Kasumi-1 (cell line): ENCODE results near the gene MARK2.
"Not testable (repeated sequence)": the region's sequence is repeated elsewhere in the genome, so short reads cannot be mapped to it uniquely, and the experiment has no call there.

Experiments
- DNase-seq, 2 experiments: peaks; one replicate each; lab custom pipeline; 2025; lab: John Stamatoyannopoulos, UW

Gene MARK2

DNA sequence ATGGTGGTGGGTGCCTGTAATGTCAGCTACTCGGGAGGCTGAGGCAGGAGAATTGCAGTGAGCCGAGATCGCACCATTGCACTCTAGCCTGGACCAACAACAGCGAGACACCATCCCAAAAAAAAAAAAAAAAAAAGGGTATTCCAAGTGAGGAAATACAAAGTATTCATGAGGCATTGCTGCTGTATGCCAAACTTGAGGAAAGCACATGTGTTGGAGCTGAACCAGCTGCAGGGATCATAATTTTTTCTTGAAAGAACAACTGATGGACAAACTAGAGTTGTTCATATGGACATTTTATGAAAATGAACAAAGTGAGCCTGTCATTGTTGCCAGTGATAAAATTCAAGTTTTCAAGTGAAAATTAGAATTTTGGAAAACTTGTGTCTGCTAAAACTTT lies 15.8 kb downstream of the MARK2 start:
- no peak for DNase-seq

DNA sequence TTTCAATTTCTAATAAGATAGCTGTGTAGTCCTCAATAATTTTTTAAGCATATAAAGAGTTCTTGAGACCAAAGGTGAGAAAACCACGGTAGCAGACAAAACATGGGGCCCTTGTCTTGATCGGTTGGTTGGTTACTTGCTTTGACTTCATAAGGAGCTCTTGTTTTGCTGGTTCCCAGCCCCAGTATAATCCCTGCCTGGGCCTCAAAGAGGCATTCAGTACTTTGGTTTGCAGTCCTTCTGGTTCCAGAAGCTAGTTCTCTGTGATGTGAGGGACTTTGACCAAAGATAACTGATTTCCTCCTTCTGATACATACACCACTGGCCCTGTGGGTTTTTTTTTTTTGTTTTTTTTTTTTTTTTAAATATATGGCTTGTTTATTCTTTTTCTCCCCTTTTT lies 17.1 kb downstream of the MARK2 start:
- no peak for DNase-seq

DNA sequence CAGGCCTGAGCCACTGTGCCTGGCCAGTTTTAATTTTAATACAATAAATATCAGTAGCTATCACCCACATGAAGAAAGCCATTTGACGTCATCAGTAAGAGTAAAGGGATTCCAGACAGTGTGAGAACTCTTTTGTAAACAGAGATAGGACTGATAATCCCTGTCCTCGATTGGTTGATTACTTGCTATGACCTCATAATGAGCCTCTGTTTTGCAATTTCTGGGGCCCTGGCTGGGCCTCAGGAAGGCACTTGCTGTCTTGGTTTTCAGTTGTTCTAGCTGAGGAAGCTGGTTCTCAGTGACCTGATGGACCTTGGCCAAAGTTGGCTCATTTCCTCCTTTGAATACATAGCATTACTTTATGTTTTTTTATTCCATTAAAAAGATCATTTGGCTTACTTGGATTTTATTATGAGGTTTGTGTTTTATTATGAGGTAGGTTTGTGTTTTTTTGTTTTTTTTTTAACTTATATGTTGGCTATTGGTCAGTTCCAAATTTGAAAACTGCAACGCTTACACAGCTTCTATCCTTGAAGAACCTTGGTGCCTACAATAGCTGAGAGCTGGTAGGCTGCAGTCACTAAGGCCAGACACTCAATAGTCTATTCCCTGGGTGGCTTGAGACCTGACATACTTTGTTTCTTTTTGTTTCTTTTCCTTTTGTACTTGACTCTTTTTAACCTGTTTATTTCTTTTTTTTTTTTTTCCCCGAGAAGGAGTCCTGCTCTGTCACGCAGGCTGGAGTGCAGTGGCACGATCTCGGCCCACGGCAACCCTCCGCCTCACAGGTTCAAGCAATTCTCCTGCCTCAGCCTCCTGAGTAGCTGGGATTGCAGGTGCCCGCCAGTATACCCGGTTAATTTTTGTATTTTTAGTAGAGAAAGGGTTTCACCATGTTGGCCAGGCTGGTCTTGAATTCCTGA lies 20.0 kb downstream of the MARK2 start:
- DNase-seq: peak in 1 of 2 experiments; percentile 29

DNA sequence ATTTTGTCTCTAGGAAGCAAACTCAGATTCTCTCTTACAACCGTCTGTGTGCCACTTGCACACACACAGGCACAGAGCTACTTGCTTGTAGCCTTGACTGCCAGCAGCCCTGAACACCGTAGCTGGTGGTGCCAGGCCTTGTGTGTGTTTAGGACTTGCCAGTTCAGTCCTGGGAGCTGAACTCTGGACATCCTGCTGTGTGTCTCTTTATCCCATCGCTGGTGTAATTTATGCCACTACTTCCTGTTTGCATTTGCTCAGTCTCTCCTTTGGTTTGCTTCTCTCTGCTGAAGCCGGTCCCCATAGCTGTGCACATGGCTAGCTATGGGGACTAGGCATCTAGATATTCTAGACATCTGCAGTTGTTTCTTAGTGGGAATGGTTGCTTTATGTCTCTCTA lies 24.0 kb downstream of the MARK2 start:
- peak; percentile 31 to 53 for DNase-seq

DNA sequence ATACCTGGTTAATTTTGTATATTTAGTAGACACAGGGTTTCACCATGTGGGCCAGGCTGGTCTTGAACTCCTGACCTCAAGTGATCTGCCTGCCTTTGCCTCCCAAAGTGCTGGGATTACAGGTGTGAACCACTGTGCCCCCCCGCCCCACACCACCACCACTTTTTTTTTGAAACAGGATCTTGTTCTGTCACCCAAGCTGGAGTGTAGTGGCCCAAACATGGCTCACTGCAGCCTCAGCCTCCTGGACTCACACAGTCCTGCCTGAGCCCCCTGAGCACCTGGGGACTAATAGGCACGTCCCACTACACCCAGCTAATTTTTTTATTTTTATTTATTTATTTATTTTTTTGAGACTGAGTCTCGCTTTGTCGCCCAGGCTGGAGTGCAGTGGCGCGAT lies 24.7 kb downstream of the MARK2 start:
- DNase-seq: not testable (repeated sequence)

DNA sequence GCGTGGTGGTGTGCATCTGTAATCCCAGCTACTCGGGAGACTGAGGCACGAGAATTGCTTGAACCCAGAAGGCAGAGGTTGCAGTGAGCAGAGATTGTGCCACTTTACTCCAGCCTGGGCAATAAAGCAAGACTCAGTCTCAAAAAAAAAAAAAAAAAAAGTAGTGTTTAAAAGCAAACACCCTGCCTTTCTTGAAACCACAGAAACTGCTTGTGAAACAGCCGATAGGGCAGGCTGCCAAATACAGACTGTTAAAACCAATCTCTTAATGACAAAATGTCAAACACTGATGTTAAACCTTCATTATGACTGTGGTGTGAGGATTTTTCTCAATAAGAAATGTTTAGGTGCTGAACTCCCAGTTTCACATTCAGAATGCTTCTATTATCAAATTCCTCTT lies 27.3 kb downstream of the MARK2 start:
- peak; percentile 52 to 67 for DNase-seq

DNA sequence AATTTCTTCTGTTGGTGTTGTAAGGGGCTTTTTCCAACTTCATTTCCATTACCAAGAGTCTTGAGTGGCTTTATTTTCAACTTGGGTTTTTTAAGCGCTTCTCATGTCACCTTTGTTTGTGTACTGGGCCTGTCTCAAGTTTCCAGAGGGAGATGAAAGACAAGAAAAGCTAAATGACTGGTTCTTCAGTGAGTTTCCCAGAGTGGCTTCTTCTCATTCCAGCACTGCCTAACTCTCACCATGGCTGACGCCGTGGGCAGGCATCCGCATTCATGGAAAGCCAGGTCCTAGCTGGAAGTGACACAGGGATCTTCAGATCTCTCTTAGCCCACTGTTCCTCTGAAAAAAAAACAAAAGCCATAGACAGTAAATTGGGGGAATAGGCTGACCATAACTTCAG lies 28.6 kb downstream of the MARK2 start:
- no peak for DNase-seq

DNA sequence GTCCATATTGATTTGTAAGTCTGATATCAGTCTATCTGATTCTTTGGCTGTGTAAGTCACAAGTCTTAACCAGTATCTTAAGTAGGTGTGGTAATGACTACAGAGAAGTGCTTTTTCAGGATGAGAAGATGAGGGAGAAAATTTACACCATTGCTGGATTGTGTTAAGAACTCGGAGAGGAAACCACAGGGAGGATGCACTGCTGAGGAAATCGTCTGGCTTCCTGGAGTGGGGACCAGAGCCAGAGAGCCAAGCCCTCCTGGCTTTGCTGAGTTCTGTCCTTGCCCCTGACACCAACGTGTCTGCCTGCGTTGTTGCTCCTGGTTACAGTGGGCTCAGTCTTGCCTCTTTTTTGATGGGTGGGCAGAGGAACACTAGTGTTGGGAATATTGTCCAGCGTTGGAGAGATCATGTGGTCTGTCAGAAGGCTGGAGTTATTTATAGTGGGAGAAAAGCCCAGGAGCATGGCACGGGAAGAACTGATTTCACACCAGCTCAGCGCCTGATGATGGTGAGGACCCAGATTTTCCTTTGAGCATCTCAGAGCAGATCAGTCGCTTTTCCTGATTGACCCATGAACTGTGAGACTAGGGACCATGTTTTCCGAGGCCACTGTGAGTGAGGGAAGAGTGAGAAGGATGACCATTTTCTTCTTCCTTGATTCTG lies 29.6 kb downstream of the MARK2 start:
- DNase-seq: peak; percentile 67 to 83

DNA sequence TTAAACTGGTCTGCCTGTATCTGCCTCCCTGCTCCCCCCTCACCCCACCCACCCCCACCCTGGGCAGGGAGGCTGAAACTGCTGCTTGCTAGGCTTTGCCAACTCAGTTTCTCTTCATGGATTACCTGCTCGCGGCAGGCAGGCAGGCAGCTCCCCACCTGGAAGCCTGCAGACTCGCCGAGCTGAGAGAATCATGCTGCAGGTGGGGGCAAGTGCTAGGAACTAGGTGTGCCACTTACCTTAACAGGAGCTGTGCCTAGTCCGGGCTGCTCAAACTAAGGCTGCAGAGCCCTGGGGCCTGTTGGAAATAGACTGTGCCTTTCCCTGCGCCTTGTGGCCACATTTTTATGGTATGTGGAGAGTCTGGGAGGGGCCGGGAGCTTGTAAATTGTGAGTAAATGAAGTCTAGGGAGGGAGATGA lies 30.3 kb downstream of the MARK2 start:
- no peak for DNase-seq

DNA sequence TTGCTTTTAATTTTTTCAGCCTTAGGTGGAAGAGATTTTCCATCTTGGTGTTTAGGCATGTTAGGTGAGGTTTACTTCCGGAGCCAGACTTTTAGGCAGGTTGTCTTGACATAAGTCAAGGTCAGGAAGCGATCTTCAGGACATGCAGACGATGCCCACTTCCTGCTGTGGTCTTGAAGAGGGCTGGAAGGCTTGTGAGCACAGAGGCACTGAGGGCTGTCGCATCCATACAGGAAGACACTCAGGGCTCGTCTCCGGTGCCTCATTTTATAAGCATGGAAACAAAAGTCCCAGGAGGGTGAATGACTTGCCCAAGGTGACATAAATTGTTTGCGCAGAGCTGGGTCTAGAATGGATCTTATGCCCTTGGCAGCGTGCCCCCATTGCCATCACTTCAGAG lies 30.8 kb downstream of the MARK2 start:
- peak; percentile 57 to 76 for DNase-seq

DNA sequence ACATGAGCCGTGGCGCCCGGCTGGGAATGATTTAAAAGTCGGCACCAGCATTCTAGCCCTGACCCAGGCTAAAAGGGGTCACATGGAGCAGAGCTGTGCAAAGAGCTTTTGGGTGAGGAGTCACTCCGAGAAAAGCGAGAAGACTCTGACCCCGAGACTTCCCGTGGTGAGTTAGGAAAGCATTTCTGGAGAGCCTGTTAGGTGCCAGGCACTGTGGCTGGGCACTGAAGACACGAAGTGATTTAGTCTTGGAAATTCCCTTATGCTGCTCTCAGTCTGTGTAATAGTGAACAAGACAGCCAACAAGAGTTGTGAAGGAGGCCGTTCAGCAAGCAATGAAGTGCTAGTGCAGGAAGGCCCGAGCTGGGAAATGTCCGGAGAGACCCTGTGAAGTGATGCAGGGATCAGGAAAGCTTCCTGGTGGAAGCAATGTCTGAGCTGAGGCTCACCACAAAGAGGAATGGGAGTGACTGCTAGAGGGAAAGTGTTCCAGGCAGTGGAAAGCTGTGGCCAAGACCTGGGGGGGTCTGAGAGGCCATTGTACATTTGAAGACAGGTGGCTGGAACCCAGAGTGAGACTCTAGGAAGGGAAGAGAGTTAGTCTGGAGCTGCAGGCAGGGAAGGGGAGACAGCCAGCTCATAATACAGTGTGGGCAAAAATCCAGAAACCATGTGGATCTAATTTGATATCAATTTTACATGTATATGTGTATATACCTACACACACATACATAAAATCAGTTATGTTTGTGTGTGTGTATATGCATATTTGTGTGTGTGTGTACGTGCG lies 31.6 kb downstream of the MARK2 start:
- no peak for DNase-seq

DNA sequence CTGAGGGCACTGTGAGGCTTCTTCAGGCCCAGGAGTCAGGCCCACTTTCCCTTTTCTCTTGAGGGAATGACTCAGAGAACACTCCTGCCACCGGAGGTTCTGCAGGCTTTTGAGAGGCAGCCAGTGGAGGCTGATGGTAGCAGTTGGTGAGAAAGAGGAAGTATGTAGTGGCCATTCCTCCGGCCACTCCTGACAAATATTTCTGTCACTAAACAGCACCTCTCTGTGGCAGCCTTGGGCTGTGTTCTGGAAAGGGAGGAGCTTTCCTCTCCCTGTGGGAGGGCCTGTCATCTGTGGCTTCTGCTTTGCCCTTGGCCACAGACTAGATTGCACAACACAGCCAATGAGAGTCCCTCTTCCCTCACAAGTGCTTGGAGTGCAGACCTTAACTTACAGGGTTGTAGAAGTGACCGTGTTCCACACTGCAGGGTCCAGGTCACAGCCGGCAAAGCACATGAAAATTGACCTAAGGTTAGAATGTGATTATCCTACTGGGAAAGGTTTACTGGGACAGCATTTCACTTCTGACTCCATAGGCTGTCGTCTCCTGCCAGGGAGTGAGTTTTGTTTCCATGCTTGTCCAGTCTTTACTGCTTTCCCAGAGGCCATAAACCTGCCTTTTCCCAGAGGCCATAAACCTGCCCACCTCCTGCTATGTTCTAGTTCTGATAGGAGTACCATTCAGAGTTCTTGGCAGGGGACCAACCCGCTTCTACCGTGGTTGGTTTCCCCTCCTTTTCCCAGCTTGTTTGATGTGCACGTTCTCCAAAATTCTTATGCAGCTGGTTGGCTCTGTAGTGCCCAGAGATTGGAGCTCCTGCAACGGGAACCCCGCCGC lies 33.3 kb downstream of the MARK2 start:
- peak; percentile 99 for DNase-seq

DNA sequence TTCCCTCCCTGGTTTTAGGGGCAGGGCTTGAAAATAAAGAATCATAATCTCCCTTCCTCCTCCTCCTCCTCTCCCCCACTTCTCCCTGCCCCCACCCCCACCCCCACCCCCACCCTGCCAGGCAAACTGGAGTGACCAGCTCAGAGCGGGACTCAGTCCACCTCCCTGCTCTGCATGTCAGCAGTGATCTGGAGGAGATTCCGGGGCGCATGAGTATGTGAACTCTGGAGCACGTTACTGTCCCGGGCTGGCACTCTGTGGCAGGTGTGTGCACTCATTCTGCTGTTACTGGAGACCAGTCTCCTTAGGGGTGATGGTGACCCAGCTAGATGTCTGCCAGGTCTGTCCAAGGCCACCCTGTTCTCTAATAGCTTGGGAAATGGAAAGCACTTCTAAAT lies 33.9 kb downstream of the MARK2 start:
- no peak for DNase-seq

DNA sequence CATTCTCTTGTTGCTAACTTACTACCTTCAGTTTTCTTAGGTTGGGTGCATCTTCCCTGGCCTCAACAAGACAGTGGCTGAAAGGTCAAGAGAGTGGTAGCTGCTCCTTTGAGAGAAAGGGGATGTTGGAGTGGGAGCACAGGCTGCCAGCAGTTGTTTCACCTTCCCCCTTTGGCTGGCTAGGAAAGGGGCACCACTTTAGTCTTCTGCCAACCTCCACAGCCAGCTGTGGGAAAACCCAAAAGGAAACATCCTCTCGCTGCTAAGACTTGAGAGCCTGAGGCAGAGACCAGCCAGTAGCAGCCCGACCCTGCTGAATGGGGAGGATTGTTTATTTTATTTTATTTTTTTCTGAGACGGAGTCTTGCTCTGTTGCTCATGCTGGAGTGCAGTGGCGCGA lies 34.4 kb downstream of the MARK2 start:
- DNase-seq: no peak

DNA sequence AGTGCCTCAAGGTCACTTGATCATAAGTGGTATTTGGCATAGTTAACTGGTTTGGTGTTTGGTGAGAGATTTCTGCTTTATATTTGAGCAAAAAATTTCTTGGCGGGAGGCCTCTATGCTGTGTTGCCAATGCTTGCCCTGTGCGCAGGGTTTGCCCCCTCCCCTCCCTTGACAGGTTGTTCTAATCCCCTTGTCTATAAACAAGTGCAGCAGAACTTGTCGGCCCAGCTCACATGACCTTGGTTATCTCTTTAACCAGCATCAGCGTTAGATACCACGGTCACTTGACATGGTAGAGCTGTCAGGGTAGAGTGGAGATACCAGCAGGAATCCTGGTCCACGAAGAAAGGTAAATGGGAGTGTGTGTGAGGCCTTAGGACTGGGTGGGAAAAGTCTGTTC lies 35.6 kb downstream of the MARK2 start:
- DNase-seq: no peak

DNA sequence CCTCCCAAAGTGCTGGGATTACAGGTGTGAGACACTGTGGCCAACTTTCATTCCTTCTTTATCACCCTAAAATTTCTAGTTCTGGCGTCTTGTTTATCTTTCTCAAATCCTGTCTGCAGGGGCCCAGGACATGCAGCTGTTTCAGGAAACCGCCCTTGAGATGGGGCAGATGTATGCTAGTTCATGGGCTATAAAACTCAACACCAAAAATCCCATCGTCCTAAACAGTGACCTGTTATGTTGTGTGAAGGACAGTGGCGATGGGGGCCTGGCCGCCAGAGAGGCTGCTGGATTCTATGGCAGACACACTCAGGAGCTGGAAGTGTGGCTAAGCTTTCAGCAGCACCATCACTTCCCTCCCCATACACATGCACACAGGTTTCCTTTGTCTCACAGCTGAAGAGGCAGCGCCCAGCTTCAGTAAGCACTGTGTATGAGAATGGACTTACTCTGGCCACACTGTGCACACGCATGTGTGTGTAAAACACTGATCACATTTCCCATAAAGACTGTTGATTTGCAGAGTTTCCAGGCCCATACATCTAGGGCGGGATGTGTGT lies 36.7 kb downstream of the MARK2 start:
- DNase-seq: no peak

DNA sequence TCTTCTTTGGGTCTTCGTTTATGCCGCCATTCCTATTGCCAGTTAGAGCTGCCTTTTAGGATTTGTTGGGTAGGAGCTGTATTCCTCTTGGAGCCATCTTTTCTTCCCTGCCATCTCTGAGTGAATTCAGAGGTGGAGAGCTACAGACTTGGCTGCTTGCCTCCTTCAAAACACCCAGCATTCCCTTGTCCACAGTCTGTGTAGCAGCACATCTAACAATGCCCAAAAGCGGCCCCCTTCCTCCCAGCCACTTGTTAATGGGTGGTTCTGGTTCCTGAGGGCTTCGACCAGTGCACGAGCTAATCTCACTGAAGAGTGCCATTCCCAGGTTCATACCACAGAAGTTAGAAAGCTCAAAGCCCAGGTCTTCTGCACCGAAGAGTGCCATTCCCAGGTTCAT lies 37.7 kb downstream of the MARK2 start:
- DNase-seq: no peak

DNA sequence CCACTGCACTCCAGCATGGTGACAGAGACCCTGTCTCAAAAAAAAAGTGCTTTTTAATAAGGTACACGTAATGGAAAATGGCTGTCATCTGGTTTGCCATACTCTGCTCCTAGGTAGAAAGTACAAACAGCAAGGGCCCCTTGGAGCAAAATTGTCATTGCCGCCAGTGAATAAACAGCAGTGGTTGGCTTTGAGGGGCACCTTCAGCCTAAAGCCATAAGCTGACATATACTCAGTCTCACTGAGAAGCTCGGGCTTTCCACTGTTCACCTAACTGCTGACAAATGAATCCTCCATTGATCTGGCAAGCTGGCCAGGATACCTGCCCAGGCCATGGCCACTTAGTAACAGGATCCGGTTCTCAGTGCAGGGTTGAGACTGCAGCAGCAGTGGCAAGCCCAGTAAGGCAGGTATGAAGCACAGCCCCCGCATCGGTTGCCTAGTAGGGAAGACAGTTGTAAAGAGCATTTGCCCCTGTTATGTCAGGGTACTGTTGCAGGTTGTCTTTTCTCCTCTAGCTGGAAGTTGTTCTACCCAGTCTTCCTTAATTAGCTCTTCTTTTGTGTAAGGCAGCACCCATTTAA lies 38.8 kb downstream of the MARK2 start:
- DNase-seq: no peak

DNA sequence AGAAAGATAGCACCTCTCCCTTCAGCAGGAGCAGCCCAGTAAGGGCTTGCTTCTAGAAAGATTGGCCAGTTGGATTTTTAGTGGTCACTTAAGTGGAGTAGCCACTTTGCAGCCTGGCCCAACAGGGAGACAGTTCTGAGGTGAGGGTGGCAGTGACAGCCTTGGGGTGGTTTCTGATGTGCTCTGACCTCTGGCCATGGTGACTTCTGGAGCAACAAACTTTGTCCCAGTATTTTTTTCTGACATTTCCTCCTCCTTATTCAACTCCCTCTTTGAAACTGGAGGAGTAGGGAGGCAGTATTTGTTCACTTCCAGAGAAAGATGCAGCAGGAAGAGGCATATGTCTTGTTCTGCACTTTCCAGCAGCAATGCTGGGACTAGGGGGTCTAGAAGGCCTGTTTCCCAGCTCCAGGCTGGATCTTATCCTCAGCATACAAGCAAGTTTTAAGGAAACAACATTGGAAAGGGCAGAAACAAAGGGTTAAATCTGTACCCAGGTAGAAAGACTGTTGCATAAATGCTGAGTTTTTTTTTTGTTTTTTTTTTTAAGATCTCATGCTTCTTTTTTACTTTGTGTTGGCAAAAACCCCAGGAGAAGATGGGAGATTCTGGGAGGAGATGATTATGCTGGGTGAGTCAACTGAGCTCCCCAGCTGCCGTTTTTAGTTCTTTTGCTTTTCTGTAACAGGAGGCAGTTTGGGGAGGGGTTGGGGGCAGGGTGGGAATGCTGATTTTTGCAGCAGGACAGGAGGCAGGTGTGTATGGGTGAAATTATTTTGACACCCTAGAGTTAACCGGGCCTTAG lies 40.9 kb downstream of the MARK2 start:
- no peak for DNase-seq

DNA sequence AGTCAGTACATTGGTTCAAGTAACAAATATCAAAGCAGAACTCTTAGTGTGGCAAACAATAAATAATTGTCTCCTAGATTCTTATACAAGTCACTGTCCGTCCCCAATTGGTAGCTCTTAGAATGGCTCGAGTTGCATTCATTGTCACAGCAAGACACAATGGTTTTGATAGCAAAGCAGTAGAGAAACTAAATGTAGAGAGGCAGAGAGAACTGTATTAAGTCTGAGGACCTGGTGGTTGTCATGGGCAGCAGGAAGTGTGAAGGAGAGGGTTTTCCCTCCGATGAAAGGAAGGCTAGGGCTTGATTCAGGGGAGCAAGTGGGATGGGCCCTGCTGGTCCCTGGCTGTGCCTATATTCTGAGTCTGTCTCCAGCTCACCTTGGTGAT lies 41.5 kb downstream of the MARK2 start:
- no peak for DNase-seq
